ENCODE data around the gene DDX17. TPM values are rescaled to one million over a fixed set of nuclear protein-coding genes. Genes with fewer than 3 reads are reported as not detected.

The DDX17 gene
- total and polyA plus RNA-seq, 9 of the 15 experiments (the other 6 are each of a cell fraction or from before 2014, with no cell fraction given): 17.6 to 421 (median 189) TPM

DNA sequence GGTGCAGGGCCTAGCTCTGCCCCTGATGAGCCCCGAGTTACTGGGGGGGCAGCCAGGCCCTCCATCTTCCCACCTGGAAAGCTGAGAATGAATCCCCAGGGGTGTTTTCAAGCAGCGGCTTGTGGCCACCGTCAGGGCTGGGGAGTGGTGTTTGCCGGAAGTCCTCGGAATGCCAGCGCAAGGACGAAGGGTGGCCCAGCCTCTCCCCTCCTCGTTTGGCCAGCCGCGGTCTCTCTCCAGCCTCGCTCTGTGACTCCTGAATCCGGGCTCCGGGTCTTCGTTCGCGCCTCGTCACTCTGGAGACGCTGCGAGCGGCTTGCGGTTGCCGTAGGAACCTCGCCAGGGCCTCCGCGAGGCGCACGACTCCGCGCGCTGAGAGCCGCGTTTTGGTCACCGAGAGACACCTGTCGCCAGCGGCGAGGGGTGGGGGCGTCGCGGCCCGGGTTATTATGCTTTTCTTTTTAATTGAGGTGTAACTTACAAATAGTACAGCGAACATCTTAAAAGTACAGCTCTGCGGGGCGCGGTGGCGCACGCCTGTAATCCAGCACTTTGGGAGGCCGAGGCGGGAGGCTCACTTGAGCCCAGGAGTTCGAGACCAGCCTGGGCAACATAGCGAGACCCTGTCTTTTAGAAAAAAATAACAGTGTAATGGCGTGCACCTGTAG is 44.6 kb downstream of the DDX17 start (continued):
- TF ChIP-seq ZNF398 (CRISPR knock-in tag; IDR thresholded peaks at IDR 0.05): no peak
- no peak for TF ChIP-seq HEY1 (CRISPR knock-in tag; IDR thresholded peaks at IDR 0.05; ENCODE audit: borderline replicate concordance)
- TF ChIP-seq EGR1 (conservative IDR thresholded peaks at IDR 0.05): no peak
- no peak for TF ChIP-seq TCF7 (IDR thresholded peaks at IDR 0.05; ENCODE audit: borderline replicate concordance)
- TF ChIP-seq THRB (CRISPR knock-in tag; conservative IDR thresholded peaks at IDR 0.05): no peak
- TF ChIP-seq, protein P1, sequence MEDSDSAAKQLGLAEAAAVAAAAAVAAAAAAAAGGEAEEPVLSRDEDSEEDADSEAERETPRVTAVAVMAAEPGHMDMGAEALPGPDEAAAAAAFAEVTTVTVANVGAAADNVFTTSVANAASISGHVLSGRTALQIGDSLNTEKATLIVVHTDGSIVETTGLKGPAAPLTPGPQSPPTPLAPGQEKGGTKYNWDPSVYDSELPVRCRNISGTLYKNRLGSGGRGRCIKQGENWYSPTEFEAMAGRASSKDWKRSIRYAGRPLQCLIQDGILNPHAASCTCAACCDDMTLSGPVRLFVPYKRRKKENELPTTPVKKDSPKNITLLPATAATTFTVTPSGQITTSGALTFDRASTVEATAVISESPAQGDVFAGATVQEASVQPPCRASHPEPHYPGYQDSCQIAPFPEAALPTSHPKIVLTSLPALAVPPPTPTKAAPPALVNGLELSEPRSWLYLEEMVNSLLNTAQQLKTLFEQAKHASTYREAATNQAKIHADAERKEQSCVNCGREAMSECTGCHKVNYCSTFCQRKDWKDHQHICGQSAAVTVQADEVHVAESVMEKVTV (CRISPR knock-in tag; IDR thresholded peaks at IDR 0.05): no peak
- TF ChIP-seq GATA2 (CRISPR knock-in tag; IDR thresholded peaks at IDR 0.05): no peak
- no peak for TF ChIP-seq ZEB2 (IDR thresholded peaks at IDR 0.05)
- TF ChIP-seq ZKSCAN1 (IDR thresholded peaks at IDR 0.05; ENCODE audit: low read depth, low read length): 0 out of 2 replicates have a peak, but pooled peaks have one; percentile 13
- no peak for TF ChIP-seq FIP1L1 (IDR thresholded peaks at IDR 0.05; ENCODE audit: low read depth, low read length, poor library complexity, severe bottlenecking)
- TF ChIP-seq POLR2A (conservative IDR thresholded peaks at IDR 0.05): no peak
- TF ChIP-seq, protein P2, sequence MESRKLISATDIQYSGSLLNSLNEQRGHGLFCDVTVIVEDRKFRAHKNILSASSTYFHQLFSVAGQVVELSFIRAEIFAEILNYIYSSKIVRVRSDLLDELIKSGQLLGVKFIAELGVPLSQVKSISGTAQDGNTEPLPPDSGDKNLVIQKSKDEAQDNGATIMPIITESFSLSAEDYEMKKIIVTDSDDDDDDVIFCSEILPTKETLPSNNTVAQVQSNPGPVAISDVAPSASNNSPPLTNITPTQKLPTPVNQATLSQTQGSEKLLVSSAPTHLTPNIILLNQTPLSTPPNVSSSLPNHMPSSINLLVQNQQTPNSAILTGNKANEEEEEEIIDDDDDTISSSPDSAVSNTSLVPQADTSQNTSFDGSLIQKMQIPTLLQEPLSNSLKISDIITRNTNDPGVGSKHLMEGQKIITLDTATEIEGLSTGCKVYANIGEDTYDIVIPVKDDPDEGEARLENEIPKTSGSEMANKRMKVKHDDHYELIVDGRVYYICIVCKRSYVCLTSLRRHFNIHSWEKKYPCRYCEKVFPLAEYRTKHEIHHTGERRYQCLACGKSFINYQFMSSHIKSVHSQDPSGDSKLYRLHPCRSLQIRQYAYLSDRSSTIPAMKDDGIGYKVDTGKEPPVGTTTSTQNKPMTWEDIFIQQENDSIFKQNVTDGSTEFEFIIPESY (CRISPR knock-in tag; IDR thresholded peaks at IDR 0.05): peak; percentile 50; the same call in 1 of the 2 replicates
- TF ChIP-seq TCF7L2 (IDR thresholded peaks at IDR 0.05; ENCODE audit: low read depth, low read length): peak; percentile 29; the same call in 1 of the 2 replicates
- no peak for TF ChIP-seq BRF1 (IDR thresholded peaks at IDR 0.05; ENCODE audit: borderline replicate concordance, extremely low read depth, insufficient read length)
- no peak for TF ChIP-seq U2AF2 (optimal IDR thresholded peaks at IDR 0.05; ENCODE audit: low read depth, low read length)
- no peak for TF ChIP-seq NBN (IDR thresholded peaks at IDR 0.05; ENCODE audit: low read depth)
- TF ChIP-seq ZNF121 (CRISPR knock-in tag; conservative IDR thresholded peaks at IDR 0.05): peak; percentile 81
- no peak for TF ChIP-seq HNRNPH1 (optimal IDR thresholded peaks at IDR 0.05; ENCODE audit: low read depth, low read length)
- TF ChIP-seq MEIS2 (IDR thresholded peaks at IDR 0.05; ENCODE audit: partially characterized antibody): no peak
- TF ChIP-seq, protein P3, sequence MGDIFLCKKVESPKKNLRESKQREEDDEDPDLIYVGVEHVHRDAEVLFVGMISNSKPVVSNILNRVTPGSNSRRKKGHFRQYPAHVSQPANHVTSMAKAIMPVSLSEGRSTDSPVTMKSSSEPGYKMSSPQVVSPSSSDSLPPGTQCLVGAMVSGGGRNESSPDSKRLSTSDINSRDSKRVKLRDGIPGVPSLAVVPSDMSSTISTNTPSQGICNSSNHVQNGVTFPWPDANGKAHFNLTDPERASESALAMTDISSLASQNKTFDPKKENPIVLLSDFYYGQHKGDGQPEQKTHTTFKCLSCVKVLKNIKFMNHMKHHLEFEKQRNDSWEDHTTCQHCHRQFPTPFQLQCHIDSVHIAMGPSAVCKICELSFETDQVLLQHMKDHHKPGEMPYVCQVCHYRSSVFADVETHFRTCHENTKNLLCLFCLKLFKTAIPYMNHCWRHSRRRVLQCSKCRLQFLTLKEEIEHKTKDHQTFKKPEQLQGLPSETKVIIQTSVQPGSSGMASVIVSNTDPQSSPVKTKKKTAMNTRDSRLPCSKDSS (IDR thresholded peaks at IDR 0.05; ENCODE audit: low read depth, partially characterized antibody): no peak
- no peak for TF ChIP-seq GABPB2 (CRISPR knock-in tag; conservative IDR thresholded peaks at IDR 0.05)
